ENCODE measurements around the gene MACROD2. TPM values are rescaled to one million over a fixed set of nuclear protein-coding genes. Genes with fewer than 3 reads are reported as not detected.

Gene MACROD2
- total RNA-seq, 1 donor from 2014 or later: 2.4 TPM

DNA sequence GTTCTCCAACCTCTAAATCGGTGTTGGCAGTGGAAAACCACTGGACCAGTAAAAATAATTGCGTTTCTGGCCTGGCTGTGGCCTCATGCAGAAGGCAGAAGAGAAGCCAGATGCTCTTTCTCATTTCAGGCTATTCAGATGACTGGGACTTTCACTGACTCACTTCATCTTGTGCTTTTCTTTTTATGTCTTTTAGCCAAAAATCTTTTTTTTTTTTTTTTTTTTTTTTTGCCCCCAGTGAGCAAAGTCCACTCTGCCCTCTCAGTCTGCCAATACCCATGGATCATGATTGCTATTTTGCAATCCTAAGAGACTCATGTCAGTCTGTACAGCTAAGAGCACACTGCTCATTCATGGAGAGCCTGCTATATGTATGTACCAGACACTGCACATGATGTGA, 1615.5 kb downstream of the MACROD2 start:
- Histone ChIP-seq H4K20me1 (ENCODE audit: insufficient read depth, low read length) (no peaks in the 10 kb centered on the region), H3K27me3 (ENCODE audit: insufficient read depth, low read length) (no peaks in the 10 kb centered on the region), H3K36me3 (ENCODE audit: insufficient read depth, low read length) (no peaks in the 10 kb centered on the region), H2AFZ (ENCODE audit: low read depth, low read length) (no peak overlapping the region), H3K9me3 (ENCODE audit: insufficient read depth, low read depth, low read length) (no peaks in the 10 kb centered on the region), H3K9ac (ENCODE audit: low read length) (no peak overlapping the region), H3K79me2 (ENCODE audit: insufficient read depth, low read length) (no peaks in the 10 kb centered on the region), H3K4me3 (ENCODE audit: insufficient read depth, low read depth, low read length) (no peak overlapping the region), H3K4me1 (ENCODE audit: insufficient read depth, low read length) (no peaks in the 10 kb centered on the region), H3K27ac (ENCODE audit: low read depth, low read length) (no peak overlapping the region), H3K4me2 (ENCODE audit: low read length) (no peak overlapping the region)
- no peak for DNase-seq (ENCODE audit: low read depth)
- Mint-ChIP-seq H3K36me3 (ENCODE audit: low read depth, unreplicated experiment) (no peaks in the 10 kb centered on the region), H3K27me3 (ENCODE audit: low read depth, unreplicated experiment) (no peaks in the 10 kb centered on the region), H3K27ac (ENCODE audit: unreplicated experiment) (no peak overlapping the region), H3K4me1 (ENCODE audit: low read depth, unreplicated experiment) (peaks cover 1% of the 10 kb centered on the region), H3K9me3 (ENCODE audit: unreplicated experiment) (no peaks in the 10 kb centered on the region), H3K4me3 (ENCODE audit: unreplicated experiment) (no peak overlapping the region)
- TF ChIP-seq EZH2 (IDR thresholded peaks at IDR 0.05; ENCODE audit: insufficient read depth, low read length) (no peak), CTCF (IDR thresholded peaks at IDR 0.05; ENCODE audit: insufficient read depth, low read depth, low read length) (no peak)
- FAIRE-seq: no peak

- no peak for FAIRE-seq
- H2AFZ ChIP-seq (ENCODE audit: low read depth, low read length): no peak overlapping the region
- H3K27me3 ChIP-seq (ENCODE audit: insufficient read depth, low read length): no peaks in the 10 kb centered on the region
- H4K20me1 ChIP-seq (ENCODE audit: insufficient read depth, low read length): no peaks in the 10 kb centered on the region
- H3K9me3 Mint-ChIP-seq (ENCODE audit: unreplicated experiment): no peaks in the 10 kb centered on the region
- no peaks in the 10 kb centered on the region for H3K79me2 ChIP-seq (ENCODE audit: insufficient read depth, low read length)
- no peak for DNase-seq (ENCODE audit: low read depth)
- TF ChIP-seq CTCF (IDR thresholded peaks at IDR 0.05; ENCODE audit: insufficient read depth, low read depth, low read length) (no peak), EZH2 (IDR thresholded peaks at IDR 0.05; ENCODE audit: insufficient read depth, low read length) (no peak)
- no peaks in the 10 kb centered on the region for H3K36me3 Mint-ChIP-seq (ENCODE audit: low read depth, unreplicated experiment)
- no peaks in the 10 kb centered on the region for H3K9me3 ChIP-seq (ENCODE audit: insufficient read depth, low read depth, low read length)
- no peak overlapping the region for H3K4me3 ChIP-seq (ENCODE audit: insufficient read depth, low read depth, low read length)
- H3K27ac ChIP-seq (ENCODE audit: low read depth, low read length): no peak overlapping the region
- no peaks in the 10 kb centered on the region for H3K36me3 ChIP-seq (ENCODE audit: insufficient read depth, low read length)
- no peaks in the 10 kb centered on the region for H3K4me1 ChIP-seq (ENCODE audit: insufficient read depth, low read length)
- H3K27me3 Mint-ChIP-seq (ENCODE audit: low read depth, unreplicated experiment): no peaks in the 10 kb centered on the region
- H3K4me2 ChIP-seq (ENCODE audit: low read length): no peak overlapping the region
- no peak overlapping the region for H3K27ac Mint-ChIP-seq (ENCODE audit: unreplicated experiment)
- H3K4me1 Mint-ChIP-seq (ENCODE audit: low read depth, unreplicated experiment): peaks cover 2% of the 10 kb centered on the region
- no peak overlapping the region for H3K4me3 Mint-ChIP-seq (ENCODE audit: unreplicated experiment)
- H3K9ac ChIP-seq (ENCODE audit: low read length): no peak overlapping the region
Measured at GRCh38 chr20:15611541-15611940, 1616.2 kb downstream of the MACROD2 start.

GRCh38 chr20:15612198-15612597, 1616.9 kb downstream of the MACROD2 start:
- H3K27ac ChIP-seq (ENCODE audit: low read depth, low read length): no peak overlapping the region
- no peak for FAIRE-seq

More at GRCh38 chr20:15612198-15612597, 1616.9 kb downstream of the MACROD2 start:
- H3K36me3 Mint-ChIP-seq (ENCODE audit: low read depth, unreplicated experiment): no peaks in the 10 kb centered on the region
- H3K4me3 ChIP-seq (ENCODE audit: insufficient read depth, low read depth, low read length): no peak overlapping the region
- H3K27me3 Mint-ChIP-seq (ENCODE audit: low read depth, unreplicated experiment): no peaks in the 10 kb centered on the region
- H3K36me3 ChIP-seq (ENCODE audit: insufficient read depth, low read length): no peaks in the 10 kb centered on the region
- H2AFZ ChIP-seq (ENCODE audit: low read depth, low read length): no peak overlapping the region
- H3K9me3 Mint-ChIP-seq (ENCODE audit: unreplicated experiment): no peaks in the 10 kb centered on the region
- no peaks in the 10 kb centered on the region for H3K27me3 ChIP-seq (ENCODE audit: insufficient read depth, low read length)
- TF ChIP-seq CTCF (IDR thresholded peaks at IDR 0.05; ENCODE audit: insufficient read depth, low read depth, low read length) (no peak), EZH2 (IDR thresholded peaks at IDR 0.05; ENCODE audit: insufficient read depth, low read length) (no peak)
- H4K20me1 ChIP-seq (ENCODE audit: insufficient read depth, low read length): no peaks in the 10 kb centered on the region
- no peak overlapping the region for H3K4me2 ChIP-seq (ENCODE audit: low read length)
- H3K9ac ChIP-seq (ENCODE audit: low read length): no peak overlapping the region
- no peak overlapping the region for H3K4me3 Mint-ChIP-seq (ENCODE audit: unreplicated experiment)
- H3K4me1 Mint-ChIP-seq (ENCODE audit: low read depth, unreplicated experiment): peaks cover 3% of the 10 kb centered on the region
- no peaks in the 10 kb centered on the region for H3K9me3 ChIP-seq (ENCODE audit: insufficient read depth, low read depth, low read length)
- H3K79me2 ChIP-seq (ENCODE audit: insufficient read depth, low read length): no peaks in the 10 kb centered on the region
- no peak overlapping the region for H3K27ac Mint-ChIP-seq (ENCODE audit: unreplicated experiment)
- H3K4me1 ChIP-seq (ENCODE audit: insufficient read depth, low read length): no peaks in the 10 kb centered on the region
- DNase-seq (ENCODE audit: low read depth): no peak
